ENCODE data around the gene TNIP2. TPM values are rescaled to one million over a fixed set of nuclear protein-coding genes. Genes with fewer than 3 reads are reported as not detected.

TNIP2 gene
- total RNA-seq, 3 donors from 2014 or later (not counting 1 experiment from before 2014, with no cell fraction given) = 35.6 to 53.9 (median 41.6) TPM

DNA sequence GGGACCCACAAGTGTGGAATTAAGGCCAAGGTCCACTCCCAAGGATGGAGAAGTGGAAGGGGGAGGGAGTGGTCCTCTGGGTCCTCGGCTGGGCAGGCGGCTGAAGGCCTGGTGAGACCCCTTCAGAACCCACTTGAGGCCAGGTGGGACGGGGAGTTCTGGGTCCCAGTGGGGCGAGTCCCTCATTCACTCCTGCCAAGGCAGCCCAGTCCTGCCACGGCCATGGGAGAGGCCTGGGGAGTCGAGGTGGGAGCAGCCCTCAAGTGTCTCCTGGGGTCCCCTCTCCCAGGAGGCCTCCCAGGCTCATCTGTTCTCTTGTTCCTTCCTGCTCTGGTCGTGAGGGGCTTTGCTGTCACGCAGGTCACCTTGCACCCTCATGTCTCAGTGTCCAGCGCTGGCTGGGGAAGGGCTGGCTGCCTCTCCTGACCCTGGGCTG lies 30.7 kb upstream of the TNIP2 start:
- peaks cover 3% of the 10 kb centered on the region for H3K9me3 ChIP-seq (ENCODE audit: control insufficient read depth, insufficient read depth, low read length)
- TF ChIP-seq, protein P1, sequence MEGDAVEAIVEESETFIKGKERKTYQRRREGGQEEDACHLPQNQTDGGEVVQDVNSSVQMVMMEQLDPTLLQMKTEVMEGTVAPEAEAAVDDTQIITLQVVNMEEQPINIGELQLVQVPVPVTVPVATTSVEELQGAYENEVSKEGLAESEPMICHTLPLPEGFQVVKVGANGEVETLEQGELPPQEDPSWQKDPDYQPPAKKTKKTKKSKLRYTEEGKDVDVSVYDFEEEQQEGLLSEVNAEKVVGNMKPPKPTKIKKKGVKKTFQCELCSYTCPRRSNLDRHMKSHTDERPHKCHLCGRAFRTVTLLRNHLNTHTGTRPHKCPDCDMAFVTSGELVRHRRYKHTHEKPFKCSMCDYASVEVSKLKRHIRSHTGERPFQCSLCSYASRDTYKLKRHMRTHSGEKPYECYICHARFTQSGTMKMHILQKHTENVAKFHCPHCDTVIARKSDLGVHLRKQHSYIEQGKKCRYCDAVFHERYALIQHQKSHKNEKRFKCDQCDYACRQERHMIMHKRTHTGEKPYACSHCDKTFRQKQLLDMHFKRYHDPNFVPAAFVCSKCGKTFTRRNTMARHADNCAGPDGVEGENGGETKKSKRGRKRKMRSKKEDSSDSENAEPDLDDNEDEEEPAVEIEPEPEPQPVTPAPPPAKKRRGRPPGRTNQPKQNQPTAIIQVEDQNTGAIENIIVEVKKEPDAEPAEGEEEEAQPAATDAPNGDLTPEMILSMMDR (IDR thresholded peaks at IDR 0.05) = no peak
- 63% methylated on average over 9 of the region's 9 CpGs for WGBS (ENCODE audit: insufficient coverage)
- H3K36me3 Mint-ChIP-seq = peaks cover 7% of the 10 kb centered on the region
- DNase-seq = no peak
- H3K27ac Mint-ChIP-seq = peak overlapping the region; percentile 64 to 88
- H3K9me3 Mint-ChIP-seq = no peaks in the 10 kb centered on the region
- H3K27me3 Mint-ChIP-seq (ENCODE audit: low read depth in 2 of 2) = no peaks in the 10 kb centered on the region
- no peak for ATAC-seq
- H3K27me3 ChIP-seq (ENCODE audit: control insufficient read depth, insufficient read depth, low read length) = no peaks in the 10 kb centered on the region
- H3K27ac ChIP-seq (ENCODE audit: low read length) = peak overlapping the region; percentile 93
- intact Hi-C loops (cut with micrococcal nuclease) = no loop called here
- no peaks in the 10 kb centered on the region for H3K36me3 ChIP-seq (ENCODE audit: control insufficient read depth, insufficient read depth, low read length)
- peaks cover 11 to 54% of the 10 kb centered on the region in 2 donors for H3K4me1 Mint-ChIP-seq
- no peak overlapping the region for H3K4me3 Mint-ChIP-seq
- no peak overlapping the region for H3K4me3 ChIP-seq (ENCODE audit: low read length)
- H3K4me1 ChIP-seq (ENCODE audit: control insufficient read depth, insufficient read depth, low read length) = peaks cover 54% of the 10 kb centered on the region

DNA sequence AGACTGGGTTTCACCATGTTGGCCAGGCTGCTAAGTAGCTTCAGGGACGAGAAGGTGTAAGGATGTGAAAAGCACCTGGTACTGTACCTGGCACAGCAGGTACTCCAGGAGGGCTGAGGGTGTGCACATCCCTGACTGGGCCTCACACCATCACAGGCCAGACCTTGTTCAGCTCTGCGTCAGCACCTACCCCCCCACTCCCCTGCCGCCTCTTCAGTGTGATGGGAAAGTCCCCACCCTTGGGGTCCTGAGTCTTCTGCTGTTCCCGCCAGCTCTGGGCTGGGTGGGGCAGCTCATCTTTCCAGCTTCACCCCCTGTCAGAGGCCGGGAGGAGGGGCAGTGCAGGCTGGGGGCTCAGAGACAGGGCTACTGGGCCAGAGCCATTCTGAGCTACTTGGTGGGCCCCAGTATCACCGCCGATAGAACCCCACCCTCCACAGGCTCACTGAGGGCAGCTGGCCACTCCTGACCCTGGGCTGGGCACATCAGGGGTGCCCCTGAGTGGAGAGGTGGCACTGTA lies 30.1 kb upstream of the TNIP2 start:
- WGBS (ENCODE audit: insufficient coverage) = 63% methylated on average over 7 of the region's 7 CpGs
- ATAC-seq (peak; percentile 50 to 63 (median 52)), DNase-seq (peak in 1 of 2 donors; percentile 88)
- Histone ChIP-seq H3K9me3 (ENCODE audit: control insufficient read depth, insufficient read depth, low read length) (peaks cover 7% of the 10 kb centered on the region), H3K36me3 (ENCODE audit: control insufficient read depth, insufficient read depth, low read length) (no peaks in the 10 kb centered on the region), H3K4me3 (ENCODE audit: low read length) (no peak overlapping the region), H3K27ac (ENCODE audit: low read length) (peak overlapping the region; percentile 93), H3K27me3 (ENCODE audit: control insufficient read depth, insufficient read depth, low read length) (no peaks in the 10 kb centered on the region), H3K4me1 (ENCODE audit: control insufficient read depth, insufficient read depth, low read length) (peaks cover 50% of the 10 kb centered on the region)
- intact Hi-C loops (cut with micrococcal nuclease) = no loop called here
- TF ChIP-seq, protein P1 (IDR thresholded peaks at IDR 0.05) = no peak
- Mint-ChIP-seq H3K9me3 (no peaks in the 10 kb centered on the region), H3K27ac (peak overlapping the region; percentile 23 to 88), H3K4me3 (no peak overlapping the region), H3K27me3 (ENCODE audit: low read depth in 2 of 2) (no peaks in the 10 kb centered on the region), H3K36me3 (peaks cover 7% of the 10 kb centered on the region), H3K4me1 (peaks cover 11 to 48% of the 10 kb centered on the region in 2 donors)

DNA sequence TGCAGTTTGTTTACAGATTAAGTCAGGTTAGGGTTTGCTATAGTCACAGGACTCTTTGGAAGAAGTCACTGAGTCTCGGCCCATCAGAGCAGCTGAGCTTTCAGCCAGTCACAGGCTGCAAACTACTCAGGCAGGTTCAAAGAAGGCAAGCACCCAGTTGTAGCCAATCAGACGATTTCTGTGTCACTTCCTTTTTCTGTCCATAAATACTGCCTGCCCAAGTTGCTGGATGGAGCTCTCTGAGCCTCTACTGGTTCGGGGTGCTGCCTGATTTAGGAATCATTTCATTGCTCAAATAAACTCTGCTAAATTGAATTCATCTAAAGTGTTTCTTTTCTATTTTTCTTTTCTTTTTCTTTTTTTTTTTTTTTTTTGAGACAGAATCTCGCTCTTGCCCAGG lies 29.5 kb upstream of the TNIP2 start:
- intact Hi-C loops (cut with micrococcal nuclease) = no loop called here
- Mint-ChIP-seq H3K27ac (peak overlapping the region; percentile 23 to 88), H3K27me3 (ENCODE audit: low read depth in 2 of 2) (no peaks in the 10 kb centered on the region)

More for the DNA sequence above, 29.5 kb upstream of the TNIP2 start:
- ATAC-seq = no peak
- Histone ChIP-seq H3K4me1 (ENCODE audit: control insufficient read depth, insufficient read depth, low read length) (peaks cover 49% of the 10 kb centered on the region), H3K36me3 (ENCODE audit: control insufficient read depth, insufficient read depth, low read length) (no peaks in the 10 kb centered on the region), H3K27me3 (ENCODE audit: control insufficient read depth, insufficient read depth, low read length) (no peaks in the 10 kb centered on the region), H3K4me3 (ENCODE audit: low read length) (no peak overlapping the region), H3K9me3 (ENCODE audit: control insufficient read depth, insufficient read depth, low read length) (peaks cover 7% of the 10 kb centered on the region), H3K27ac (ENCODE audit: low read length) (peak overlapping the region; percentile 93)
- peaks cover 7% of the 10 kb centered on the region for H3K36me3 Mint-ChIP-seq
- 46% methylated on average over 4 of the region's 4 CpGs for WGBS (ENCODE audit: insufficient coverage)
- H3K4me3 Mint-ChIP-seq = no peak overlapping the region
- no peaks in the 10 kb centered on the region for H3K9me3 Mint-ChIP-seq
- DNase-seq = peak in 1 of 2 donors; percentile 68
- TF ChIP-seq, protein P1 (IDR thresholded peaks at IDR 0.05) = no peak
- H3K4me1 Mint-ChIP-seq = peaks cover 11 to 42% of the 10 kb centered on the region in 2 donors

Data from natural killer cell (primary cell).